Lower lobe of right lung (tissue), 2 donors: ENCODE data around the gene WDFY2. TPM values are rescaled to one million over a fixed set of nuclear protein-coding genes. Genes with fewer than 3 reads are reported as not detected.

Experiments
- ATAC-seq, 2 donors: fragments of 200-7000 bp; cut with Tn5 transposase; one replicate each; pipeline ENCODE4 v1.9.1; 2020 to 2022; ENCODE audit warnings: mild to moderate bottlenecking in 2 of 2, moderate library complexity in 2 of 2
- DNase-seq: peaks from one replicate; pipeline ENCODE4 v3.0.0-alpha.2; 2020
- H3K27ac ChIP-seq: fragments of 200-600 bp; one replicate; pipeline ENCODE4 v1.8.0; 2022
- H3K27me3 ChIP-seq: fragments of 200-600 bp; one replicate; pipeline ENCODE4 v1.8.0; 2022; ENCODE audit warnings: low read depth
- H3K36me3 ChIP-seq: fragments of 200-600 bp; one replicate; pipeline ENCODE4 v1.8.0; 2022; ENCODE audit warnings: mild to moderate bottlenecking
- H3K4me1 ChIP-seq: fragments of 200-600 bp; one replicate; pipeline ENCODE4 v1.8.0; 2022
- H3K4me3 ChIP-seq: fragments of 200-600 bp; one replicate; pipeline ENCODE4 v1.8.0; 2022; ENCODE audit warnings: mild to moderate bottlenecking
- H3K9me3 ChIP-seq: fragments of 200-600 bp; one replicate; pipeline ENCODE4 v1.8.0; 2022
- intact Hi-C: fragments of 100-400 bp; cut with DNase I; formaldehyde crosslinking; loops from one replicate; pipeline ENCODE4 v1.11.0; 2022
- total RNA-seq: library from RNA; stranded (reverse); fragmentation: NEBNext Ultra II Directional; extraction: Animal tissue kit (Norgen Biotek cat#: 25700); gene quantifications from one replicate; pipeline ENCODE4 v1.2.1, GENCODE V29; 2021
- TF ChIP-seq, protein P1 (sequence below): fragments of 200-600 bp; IDR thresholded peaks from one replicate; pipeline ENCODE4 v1.8.0; 2022; ENCODE audit warnings: antibody characterized with exemption, mild to moderate bottlenecking
- donor health status: DM: no; HTN: yes; CAD: no; lungs with severe emphysema.

The WDFY2 gene
- total RNA-seq, 1 donor from 2014 or later: 16.6 TPM

GRCh38 chr13:51727634-51728274, 143.5 kb downstream of the WDFY2 start:
- ATAC-seq (no peak), DNase-seq (no peak)
- Histone ChIP-seq H3K27me3 (no peaks in the 10 kb centered on the region), H3K36me3 (peaks cover 12% of the 10 kb centered on the region), H3K4me1 (peaks cover 8% of the 10 kb centered on the region), H3K9me3 (no peaks in the 10 kb centered on the region), H3K4me3 (no peak overlapping the region), H3K27ac (no peak overlapping the region)
- TF ChIP-seq, protein P1, sequence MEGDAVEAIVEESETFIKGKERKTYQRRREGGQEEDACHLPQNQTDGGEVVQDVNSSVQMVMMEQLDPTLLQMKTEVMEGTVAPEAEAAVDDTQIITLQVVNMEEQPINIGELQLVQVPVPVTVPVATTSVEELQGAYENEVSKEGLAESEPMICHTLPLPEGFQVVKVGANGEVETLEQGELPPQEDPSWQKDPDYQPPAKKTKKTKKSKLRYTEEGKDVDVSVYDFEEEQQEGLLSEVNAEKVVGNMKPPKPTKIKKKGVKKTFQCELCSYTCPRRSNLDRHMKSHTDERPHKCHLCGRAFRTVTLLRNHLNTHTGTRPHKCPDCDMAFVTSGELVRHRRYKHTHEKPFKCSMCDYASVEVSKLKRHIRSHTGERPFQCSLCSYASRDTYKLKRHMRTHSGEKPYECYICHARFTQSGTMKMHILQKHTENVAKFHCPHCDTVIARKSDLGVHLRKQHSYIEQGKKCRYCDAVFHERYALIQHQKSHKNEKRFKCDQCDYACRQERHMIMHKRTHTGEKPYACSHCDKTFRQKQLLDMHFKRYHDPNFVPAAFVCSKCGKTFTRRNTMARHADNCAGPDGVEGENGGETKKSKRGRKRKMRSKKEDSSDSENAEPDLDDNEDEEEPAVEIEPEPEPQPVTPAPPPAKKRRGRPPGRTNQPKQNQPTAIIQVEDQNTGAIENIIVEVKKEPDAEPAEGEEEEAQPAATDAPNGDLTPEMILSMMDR: no peak
- intact Hi-C loops: no loop called here

DNA sequence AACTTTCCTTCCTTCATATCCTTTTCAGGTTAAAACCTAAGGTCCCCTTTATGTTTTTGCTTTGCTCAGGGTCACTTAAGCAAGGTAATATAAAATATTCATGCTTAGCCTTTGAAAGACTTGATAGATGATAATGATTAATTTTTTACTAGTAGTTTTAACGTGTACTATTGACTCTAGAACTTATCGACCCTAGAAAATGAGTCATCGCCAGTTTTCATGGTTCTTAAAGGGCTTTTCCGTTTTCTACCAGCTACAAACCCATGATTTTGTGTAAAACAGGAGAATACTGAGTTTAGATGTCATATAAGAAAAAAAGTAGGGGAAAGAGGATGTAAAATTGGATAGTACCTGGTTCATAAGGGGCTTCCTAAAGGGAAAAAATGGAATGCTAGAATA, 144.0 kb downstream of the WDFY2 start:
- TF ChIP-seq, protein P1: no peak
- no peak overlapping the region for H3K27ac ChIP-seq
- no peak for ATAC-seq
- DNase-seq: no peak
- peaks cover 8% of the 10 kb centered on the region for H3K4me1 ChIP-seq
- peaks cover 12% of the 10 kb centered on the region for H3K36me3 ChIP-seq
- intact Hi-C loops: no loop called here
- H3K9me3 ChIP-seq: no peaks in the 10 kb centered on the region
- no peak overlapping the region for H3K4me3 ChIP-seq
- no peaks in the 10 kb centered on the region for H3K27me3 ChIP-seq

GRCh38 chr13:51728972-51729371, 144.7 kb downstream of the WDFY2 start:
- intact Hi-C loops: no loop called here
- DNase-seq (no peak), ATAC-seq (no peak)

DNA sequence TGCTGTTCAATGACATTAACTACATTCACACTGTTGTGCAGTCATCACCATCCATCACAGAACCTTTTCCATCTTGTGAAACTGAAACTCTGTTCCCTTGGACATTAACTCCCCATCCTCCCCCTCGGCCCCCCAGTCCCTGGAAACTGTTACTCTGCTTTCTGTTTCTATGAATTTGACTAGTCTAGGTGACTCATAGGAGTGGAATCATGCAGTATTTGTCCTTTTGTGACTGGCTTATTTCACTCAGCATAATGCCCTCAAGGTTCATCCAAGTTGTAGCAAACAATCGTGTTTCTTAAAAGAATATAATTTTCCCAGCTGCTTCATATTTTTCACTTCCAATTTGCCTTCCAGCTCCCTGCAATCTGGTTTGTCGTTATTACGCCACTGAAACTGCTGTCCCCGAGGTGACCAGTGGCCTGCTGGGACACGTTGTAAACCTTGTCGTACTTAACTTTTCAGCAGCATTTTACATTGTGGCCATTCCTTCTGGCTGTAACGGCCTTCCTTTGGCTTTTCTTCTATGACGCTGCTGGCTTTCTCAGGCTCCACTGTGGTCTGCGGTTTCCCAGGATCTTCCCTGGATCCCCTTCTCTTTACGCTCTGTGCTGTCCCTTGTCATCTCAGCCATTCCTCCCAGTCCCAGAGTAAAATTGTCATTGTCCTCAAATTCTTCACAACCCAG, 145.7 kb downstream of the WDFY2 start:
- no peak overlapping the region for H3K4me3 ChIP-seq
- H3K9me3 ChIP-seq: no peaks in the 10 kb centered on the region
- H3K4me1 ChIP-seq: peaks cover 8% of the 10 kb centered on the region
- TF ChIP-seq, protein P1: no peak
- H3K27ac ChIP-seq: peak overlapping the region; percentile 32
- DNase-seq (no peak), ATAC-seq (peak; percentile 50 to 53)
- peaks cover 12% of the 10 kb centered on the region for H3K36me3 ChIP-seq
- intact Hi-C loops: no loop called here
- H3K27me3 ChIP-seq: no peaks in the 10 kb centered on the region

More at GRCh38 chr13:51728972-51729371, 144.7 kb downstream of the WDFY2 start:
- Histone ChIP-seq H3K27me3 (no peaks in the 10 kb centered on the region), H3K36me3 (peaks cover 12% of the 10 kb centered on the region), H3K9me3 (no peaks in the 10 kb centered on the region), H3K27ac (no peak overlapping the region), H3K4me3 (no peak overlapping the region), H3K4me1 (peaks cover 8% of the 10 kb centered on the region)
- TF ChIP-seq, protein P1: no peak

DNA sequence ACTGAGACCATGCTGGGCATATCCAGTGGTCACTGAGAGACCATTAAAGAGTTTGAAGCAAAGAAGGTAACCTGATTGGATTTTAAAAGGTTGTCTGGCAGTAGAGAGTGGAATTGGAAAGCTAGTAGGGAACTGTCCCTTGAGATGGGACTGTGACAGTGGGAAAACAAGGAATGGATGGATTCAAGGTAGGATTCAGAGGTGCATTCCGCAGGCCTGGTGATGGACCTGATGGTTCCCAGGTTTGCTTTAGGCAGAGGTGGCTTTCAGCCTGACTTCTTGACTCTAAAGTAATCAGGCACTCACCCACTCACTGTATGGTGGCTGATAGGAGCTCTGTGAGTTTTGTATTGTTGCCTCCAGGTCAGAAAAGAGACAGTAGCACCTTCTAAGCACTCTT, 146.7 kb downstream of the WDFY2 start:
- Histone ChIP-seq H3K27ac (no peak overlapping the region), H3K4me3 (no peak overlapping the region), H3K9me3 (no peaks in the 10 kb centered on the region), H3K36me3 (peaks cover 12% of the 10 kb centered on the region), H3K4me1 (peaks cover 8% of the 10 kb centered on the region), H3K27me3 (no peaks in the 10 kb centered on the region)
- TF ChIP-seq, protein P1: no peak
- DNase-seq (no peak), ATAC-seq (no peak)
- intact Hi-C loops: no loop called here
